Fibroblast of upper back skin (primary cell): Measurements from ENCODE around the gene ARTN.

ENCODE experiments used
- DNase-seq: peaks from one replicate; pipeline ENCODE4 v3.0.0-alpha.2; 2013

ARTN gene

DNA sequence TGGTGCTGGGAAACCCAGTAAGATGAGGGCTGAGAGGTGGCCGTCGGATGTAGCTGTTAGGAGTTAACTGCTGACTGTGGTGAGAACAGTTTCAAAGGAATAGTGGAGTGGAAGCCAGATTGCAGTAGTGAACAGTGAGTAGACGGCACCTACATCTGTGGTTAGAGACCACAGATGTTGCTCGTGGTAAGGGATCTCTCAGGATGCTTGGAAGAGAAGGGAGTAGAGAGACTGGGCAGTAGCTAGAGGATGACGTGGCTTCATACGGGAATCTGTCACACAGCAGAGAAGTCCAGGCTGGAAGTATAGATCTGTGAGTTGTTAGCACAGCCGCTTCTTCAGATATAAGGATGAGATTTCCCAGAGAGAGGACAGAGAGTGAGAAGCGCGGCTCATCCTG, 7.8 kb upstream of the ARTN start:
- DNase-seq, result peak; percentile 44

DNA sequence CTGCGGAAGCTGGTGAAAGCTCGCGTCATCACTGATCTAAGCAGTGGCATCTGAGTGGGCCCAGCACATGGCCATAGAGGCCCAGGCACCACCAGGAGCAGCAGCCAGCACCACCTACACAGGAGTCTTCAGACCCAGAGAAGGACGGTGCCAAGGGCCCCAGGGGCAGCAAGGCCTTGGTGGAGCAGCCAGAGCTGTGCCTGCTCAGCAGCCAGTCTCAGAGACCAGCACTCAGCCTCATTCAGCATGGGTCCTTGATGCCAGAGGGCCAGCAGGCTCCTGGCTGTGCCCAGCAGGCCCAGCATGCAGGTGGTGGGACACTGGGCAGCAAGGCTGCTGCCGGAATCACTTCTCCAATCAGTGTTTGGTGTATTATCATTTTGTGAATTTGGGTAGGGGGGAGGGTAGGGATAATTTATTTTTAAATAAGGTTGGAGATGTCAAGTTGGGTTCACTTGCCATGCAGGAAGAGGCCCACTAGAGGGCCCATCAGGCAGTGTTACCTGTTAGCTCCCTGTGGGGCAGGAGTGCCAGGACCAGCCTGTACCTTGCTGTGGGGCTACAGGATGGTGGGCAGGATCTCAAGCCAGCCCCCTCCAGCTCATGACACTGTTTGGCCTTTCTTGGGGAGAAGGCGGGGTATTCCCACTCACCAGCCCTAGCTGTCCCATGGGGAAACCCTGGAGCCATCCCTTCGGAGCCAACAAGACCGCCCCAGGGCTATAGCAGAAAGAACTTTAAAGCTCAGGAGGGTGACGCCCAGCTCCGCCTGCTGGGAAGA, 3.2 kb upstream of the ARTN start:
- no peak for DNase-seq

DNA sequence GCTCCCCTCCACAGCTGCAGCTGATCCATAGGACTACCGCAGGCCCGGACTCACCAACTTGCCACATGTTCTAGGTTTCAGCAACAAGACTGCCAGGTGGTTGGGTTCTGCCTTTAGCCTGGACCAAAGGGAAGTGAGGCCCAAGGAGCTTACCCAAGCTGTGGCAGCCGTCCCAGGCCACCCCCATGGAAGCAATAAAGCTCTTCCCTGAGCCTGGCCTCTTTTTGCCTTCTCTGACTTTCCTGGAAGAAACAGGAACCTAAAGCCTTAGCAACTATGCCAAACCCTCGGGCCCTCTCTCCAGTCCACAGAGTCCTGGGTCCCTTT, 2.7 kb upstream of the ARTN start:
- no peak for DNase-seq

DNA sequence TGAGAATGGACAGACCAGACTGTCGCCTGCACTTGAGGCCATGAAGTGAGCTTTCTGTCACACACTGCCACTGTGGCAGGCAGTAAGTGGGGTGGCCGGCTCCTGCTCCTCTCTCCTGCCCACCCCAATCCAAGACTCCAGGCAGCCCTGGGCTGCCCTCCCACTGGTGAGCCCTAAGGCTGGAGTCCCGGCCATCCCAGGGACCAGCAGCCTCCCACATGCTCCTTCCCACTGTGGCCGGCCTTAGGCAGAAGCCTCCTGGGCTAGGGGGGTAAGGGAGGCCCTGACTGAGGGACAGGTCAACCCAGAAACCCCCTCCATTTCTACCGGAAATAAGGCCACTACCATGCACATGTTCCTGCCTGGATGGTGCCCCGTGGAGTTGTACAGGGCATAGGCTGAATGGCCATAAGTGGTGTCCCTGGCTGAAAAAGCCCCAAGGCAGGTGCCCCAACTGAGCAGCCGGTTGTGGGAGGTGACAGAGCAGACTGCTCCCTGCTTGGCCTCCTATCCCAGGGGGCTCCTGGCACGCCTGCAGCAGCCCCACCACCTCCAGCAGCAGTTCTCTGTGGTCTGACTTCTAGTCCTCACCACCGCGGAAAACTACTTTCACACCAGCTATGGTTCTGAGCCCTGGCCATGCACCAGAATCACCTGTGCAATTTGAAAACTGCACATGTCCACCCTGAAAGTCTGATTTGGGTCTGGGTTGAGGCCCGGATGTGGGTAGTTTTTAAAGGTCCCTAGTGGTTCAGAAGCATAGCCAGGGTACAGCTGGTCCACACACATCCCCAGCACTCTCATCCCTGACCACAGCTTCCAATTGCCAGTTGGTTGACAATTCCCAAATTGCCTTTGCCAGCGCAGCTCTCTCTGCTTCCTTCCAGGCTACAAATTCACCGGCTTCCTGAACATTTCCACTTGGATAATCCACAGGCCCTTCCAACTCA, 1.6 kb upstream of the ARTN start:
- DNase-seq, result no peak

DNA sequence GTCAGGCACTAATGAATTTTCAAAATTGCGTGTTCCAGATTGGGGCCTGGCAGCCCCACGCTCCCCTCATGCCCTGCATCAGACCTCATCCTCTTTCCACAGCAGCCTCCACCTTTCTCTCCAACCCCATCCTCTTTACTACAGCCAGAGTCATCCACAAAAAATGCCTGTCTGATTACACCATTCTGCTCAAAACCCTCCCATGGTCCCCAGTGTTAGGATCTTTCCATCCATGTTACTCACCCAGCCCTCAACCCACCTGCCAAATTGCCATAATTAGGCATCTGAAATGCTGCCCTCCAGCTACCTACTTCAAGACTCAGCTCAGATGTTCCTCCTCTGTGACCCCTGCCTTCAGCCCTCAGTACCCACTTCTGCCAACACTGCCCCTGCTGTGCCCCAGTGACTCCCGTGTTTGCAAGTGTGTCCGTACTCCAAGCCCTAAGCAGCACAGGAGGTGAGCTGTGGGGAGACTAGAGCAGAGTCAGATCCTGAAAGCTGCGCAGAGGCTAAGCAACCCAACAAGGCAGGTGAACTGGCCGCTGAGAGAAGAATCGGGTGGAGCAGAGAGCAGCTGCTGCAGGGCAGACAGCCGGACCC, 715 bp upstream of the ARTN start:
- peak; percentile 73 for DNase-seq

DNA sequence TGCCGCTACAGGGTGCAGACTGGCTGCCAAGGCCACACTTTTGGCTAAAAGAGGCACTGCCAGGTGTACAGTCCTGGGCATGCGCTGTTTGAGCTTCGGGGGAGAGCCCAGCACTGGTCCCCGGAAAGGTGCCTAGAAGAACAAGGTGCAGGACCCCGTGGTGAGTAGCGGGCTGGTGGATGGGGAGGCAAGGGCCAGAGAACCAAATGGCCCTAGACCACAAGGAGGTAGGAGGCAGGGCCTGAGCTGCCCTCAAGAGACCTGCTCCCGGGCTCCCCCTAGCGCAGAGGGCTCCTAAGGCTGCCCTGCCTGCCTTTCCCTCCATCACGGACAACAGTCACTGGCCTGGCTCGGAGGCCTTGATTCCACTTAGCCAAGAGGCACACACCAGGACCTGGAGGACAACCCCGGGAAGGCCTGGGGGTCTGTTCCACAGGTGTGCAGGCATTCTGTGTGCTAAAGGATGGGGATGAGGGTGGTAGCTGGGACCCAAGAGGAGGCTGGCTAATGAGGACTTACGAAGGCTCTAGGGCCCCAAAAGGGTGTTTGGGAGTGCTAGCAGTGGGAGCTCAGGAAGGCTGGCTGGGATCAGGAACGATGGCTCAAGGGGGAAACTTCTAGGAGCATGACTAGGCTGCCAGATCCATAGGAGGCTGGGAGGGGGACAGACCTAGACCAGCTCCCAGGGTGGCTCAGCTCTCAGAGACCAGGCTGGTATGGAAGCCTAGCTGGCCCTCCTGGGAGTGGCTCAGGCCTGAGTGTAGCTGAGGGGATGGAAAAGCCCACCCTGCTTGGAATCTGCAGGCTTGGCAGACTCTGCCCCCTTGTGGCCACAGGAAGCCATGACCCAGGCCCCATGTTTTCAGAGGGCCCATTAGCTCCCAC, 742 bp downstream of the ARTN start:
- peak; percentile 65 for DNase-seq

DNA sequence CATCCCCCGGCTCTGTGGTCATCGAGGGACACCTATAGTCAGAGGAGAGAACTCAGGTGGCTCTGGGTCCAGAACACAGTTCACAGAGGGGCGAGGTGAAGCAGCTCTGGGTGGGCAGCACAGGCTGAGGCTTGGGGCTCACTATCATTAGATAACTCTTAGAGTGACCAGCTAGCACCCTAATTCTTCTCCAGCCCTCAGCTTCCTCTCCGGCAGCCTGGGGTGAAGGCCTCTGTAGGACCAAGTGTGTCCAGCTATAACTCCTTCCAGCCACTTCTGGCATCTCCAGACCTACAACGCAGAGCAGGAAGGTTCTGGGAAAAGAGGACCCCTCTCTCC, 1.4 kb downstream of the ARTN start:
- no peak for DNase-seq

DNA sequence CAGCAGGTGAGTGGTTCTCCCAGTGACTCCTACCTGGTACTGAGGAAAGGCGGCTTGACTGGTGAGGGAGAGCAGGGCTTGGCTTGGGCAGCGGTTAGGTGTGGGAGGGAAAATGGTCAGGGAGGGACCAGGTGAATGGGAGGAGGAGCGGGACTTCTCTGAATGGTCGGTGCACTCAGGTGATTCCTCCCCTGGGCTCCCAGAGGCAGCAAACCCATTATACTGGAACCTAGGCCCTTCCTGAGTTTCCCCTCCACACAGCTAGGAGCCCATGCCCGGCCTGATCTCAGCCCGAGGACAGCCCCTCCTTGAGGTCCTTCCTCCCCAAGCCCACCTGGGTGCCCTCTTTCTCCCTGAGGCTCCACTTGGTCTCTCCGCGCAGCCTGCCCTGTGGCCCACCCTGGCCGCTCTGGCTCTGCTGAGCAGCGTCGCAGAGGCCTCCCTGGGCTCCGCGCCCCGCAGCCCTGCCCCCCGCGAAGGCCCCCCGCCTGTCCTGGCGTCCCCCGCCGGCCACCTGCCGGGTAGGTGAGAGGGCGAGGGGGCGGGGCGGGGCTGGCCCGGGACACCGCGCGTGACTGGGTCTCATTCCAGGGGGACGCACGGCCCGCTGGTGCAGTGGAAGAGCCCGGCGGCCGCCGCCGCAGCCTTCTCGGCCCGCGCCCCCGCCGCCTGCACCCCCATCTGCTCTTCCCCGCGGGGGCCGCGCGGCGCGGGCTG, 2.3 kb downstream of the ARTN start:
- no peak for DNase-seq

DNA sequence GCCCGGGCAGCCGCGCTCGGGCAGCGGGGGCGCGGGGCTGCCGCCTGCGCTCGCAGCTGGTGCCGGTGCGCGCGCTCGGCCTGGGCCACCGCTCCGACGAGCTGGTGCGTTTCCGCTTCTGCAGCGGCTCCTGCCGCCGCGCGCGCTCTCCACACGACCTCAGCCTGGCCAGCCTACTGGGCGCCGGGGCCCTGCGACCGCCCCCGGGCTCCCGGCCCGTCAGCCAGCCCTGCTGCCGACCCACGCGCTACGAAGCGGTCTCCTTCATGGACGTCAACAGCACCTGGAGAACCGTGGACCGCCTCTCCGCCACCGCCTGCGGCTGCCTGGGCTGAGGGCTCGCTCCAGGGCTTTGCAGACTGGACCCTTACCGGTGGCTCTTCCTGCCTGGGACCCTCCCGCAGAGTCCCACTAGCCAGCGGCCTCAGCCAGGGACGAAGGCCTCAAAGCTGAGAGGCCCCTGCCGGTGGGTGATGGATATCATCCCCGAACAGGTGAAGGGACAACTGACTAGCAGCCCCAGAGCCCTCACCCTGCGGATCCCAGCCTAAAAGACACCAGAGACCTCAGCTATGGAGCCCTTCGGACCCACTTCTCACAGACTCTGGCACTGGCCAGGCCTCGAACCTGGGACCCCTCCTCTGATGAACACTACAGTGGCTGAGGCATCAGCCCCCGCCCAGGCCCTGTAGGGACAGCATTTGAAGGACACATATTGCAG, 3.0 kb downstream of the ARTN start:
- DNase-seq, result no peak

DNA sequence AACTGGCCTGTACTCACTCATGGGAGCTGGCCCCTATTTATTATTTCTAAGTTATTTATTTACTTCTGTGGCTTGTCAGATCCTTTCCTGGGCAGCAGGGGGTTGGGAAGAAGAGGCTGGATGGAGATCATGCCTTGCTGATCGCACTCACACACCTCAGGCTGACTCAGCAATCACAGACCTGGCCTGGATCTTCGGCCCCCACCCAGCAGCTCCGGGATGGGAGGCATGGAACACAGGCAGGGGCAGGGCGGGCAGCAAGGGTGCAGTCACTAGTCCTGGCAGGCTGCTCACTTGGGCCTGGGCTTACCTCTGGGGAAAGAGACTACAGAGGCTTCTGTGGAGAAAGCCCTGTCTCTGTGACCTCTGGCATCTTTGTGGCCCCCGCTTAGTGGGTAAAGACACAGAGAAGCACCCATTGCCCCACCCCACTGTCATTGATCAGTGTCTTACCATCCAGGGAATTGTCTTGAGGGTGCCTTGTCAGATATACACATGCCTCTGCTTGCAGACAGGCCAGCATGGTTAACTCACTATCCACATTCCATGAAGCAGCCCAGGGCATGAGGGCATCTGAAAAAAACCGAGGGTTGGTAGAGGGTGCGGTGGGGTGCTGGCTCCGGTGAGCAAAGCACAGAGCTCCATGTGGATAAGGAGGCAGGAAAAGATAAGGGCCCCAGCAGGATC, 3.7 kb downstream of the ARTN start:
- no peak for DNase-seq

DNA sequence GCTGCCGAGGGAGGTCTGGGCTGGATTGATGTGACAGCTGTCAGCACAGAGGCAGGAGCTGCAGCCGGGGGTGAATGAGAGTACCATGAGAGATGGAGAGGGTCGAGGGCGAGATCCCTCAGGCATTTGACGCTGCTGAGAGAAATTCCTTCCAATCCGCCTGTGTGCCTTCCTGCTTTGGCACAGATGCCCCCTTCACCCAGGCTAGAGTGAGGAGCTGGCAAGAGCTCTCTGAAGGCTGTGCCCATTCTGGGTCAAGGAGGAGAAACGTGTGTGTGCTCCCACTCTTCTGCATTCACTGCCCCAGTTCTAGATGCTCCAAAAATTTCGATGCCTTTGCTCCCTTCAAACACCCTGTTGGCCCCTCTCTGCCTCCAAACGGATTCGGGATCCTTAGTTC, 4.8 kb downstream of the ARTN start:
- no peak for DNase-seq

DNA sequence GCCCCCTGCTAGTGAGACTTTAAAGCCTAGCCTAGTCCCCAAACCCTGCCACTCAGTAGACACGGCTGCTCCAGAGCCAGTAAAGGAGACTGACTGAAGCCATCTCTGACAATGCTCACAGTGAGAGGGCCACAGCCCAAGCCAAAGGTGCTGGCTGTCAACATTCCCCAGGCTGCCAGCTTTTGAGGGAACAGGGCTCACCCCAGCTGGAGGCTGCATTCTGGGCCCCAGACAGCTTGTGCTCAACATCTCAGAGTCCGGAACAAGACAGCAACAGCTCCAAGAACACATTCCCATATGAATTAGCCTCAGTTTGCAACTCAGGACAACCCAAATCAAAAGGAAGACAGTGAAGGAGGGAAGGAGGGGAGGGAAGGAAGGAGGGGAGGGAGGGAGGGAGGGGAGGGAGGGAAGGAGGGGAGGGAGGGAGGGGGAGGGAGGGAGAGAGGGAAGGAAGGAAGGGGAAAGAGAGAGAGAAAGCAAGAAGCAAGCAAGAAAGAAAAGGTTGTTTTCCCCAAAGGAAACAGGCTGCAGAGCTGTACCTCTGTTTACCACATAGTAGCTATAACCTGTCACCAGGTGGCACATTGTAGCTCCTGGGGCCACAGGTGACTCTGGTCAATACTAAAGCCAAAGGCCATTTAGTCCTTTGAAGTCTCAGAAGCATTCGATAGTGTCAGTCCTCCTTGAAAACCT, 5.4 kb downstream of the ARTN start:
- no peak for DNase-seq

DNA sequence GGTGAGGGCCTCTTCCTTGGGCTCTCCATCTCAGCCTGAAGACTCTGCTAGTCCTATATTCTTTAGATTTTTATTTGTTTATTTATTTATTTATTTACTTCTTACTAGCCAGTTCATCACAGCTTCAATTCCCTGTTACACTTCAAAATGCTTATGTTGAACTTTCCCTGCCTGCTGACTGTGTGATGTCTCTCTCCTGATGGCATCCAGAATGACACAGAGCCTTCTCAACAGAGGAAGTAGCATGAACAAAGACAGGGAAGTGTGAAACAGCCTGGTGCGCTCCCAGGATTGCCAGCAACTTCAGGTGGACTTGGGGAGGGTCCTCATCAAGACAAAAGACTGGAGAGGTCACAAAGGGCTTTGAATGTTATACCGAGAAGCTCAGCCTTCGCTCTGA, 8.8 kb downstream of the ARTN start:
- DNase-seq, result no peak

DNA sequence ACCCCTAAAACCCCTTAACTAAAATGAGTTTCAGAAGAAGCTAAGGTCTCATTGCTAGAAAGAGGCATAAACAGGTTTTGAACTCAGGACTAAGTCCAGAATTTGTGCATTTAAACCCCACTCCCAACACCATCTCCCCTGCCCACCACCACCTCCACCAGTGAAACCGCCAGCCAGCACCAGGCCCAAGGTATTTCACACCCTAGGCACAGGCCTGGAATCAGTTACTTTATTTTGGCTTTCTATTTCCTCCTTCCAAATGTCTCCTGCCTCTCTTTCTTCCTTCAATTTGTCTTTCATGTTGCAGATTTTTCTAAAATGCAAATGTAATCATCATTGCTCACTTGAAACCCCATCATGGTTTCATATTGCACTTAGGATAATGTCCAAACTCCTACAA, 11.3 kb downstream of the ARTN start:
- no peak for DNase-seq

DNA sequence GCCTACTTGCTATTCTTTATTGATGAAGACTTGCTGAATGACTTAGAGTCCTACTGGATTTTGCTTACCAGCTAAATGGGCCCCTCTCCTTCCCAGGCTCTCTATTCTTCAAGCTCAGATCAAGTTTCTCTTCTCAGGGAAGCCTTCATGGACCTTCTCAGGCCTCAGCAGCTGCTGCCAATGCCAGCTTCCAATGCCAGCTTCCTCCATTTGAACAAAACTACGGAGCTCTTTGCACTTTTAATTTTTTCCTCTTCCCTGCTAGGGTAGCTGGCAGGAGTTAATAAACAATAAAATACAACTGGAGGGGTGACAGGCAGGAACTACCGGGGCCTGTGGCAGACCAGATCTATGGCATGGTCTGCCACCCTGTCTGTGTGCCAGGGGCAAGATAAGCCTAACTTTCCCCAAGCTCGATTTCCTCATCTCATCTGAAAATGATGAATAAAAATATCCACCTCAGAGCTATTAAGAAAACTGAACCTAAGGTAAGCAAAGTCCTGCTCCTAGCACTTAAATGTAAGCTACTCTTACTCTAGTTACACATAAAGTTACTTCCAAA, 12.2 kb downstream of the ARTN start:
- no peak for DNase-seq

DNA sequence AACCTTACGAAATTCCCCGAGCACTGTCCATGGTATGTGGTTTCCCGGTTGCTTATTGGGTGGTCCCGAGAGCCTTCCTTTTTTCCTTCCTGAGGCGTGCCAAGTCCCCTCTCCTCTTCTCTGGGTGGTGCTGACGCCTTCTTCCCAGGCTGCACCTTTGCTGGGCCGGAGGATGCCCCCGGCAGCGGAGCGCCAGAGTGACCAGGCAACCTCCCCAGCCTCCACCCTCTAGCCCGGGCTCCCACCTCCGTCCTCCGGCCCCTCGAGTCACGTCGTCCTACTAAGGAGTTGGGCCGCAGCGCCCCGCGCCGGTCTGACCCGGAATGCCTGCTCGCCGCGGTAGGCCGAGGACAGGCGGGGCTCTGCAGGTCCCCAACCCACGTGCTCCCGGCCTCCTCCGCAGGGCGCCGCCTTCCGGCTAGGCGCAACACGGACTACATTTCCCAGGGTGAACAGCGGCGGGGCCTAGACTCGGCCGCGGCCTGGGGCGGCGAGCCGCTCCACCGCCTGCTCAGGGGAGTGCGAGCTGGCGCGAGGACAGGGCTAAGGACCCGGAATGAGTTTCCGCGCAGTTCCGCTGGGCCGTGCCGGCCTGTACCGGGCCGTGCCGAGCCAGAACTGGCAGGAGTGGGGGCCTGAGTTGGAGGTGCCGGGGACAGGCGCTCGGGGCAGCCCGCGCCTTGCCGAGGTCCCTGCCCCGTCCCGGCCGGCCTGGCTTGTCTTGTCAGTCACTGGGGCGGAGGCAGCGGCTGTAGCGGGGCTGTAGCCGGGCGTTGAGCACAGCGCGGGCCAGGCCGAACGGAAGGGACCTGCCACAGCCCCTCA, 12.8 kb downstream of the ARTN start, which contains the start of gene IPO13:
Gene IPO13, plus strand, starts transcription at position 715 of the 825 bp plus-strand sequence. CDS start 651 bp downstream, outside the sequence.
- DNase-seq, result peak; percentile 92

DNA sequence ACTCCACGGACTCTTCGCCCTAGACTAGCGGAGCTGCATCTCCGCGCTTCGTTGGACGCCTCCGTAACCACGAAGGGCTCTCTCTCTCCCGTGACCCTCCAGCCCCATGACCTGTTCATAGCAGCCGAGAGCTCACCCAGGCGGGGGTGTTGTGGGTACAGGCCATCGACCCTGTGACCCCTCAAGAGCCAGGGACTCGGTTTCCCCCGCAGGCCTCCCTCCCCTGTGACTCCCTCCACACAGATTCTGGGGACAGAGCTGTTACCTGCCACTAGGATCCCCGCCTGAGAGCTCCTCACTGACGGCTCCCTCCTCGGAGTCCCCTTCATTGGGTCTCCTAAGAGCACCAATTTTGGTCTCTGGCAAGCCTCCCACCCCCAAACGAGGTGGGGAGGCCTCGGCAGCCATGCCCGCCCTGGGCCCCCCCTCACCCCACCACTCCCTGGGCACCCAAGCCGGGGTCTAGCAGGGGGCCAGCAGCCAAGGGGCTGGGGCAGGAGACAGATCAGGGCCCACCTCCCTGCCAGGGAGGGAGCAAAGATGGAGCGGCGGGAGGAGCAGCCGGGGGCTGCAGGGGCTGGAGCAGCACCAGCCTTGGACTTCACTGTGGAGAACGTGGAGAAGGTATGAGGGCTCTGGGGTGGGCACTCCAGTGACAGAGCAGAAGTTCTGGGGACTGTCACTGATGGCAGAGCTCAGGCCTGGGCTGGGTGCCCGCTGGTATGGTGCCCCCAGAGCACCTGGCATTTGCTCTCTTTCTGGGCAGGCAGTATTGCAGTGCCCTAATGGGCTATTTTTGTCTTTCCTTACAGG, 13.7 kb downstream of the ARTN start:
- no peak for DNase-seq

DNA sequence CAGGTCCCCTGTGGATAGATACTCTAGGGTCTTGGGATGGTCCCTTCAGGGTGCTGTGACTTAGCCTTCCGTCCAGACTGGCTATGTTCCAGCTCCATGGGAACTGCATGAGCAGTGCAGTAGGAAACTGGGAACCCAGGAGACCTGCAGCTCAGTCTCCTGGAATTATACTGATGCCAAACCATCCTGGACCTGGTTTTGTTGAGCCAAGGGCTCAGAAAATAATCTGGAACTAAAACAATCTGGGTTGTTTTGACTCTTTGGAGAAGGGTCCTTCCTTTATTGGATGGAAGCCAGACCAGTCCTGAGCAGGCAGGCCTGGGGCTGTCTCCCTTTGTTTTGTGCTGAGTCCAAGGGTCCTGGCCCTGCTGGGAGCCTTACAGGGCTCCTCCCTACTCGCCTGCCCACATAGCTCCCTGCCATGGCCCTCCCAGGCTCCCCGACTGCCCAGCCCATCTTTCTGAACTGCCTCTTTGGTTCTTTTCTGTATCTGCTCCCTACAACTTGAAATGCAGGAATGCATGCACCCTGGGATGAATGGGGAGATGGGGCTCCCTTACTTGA, 14.4 kb downstream of the ARTN start:
- DNase-seq, result no peak
